Pancreas (tissue), 10 donors: ENCODE measurements around the gene RNF208. TPM values are rescaled to one million over a fixed set of nuclear protein-coding genes. Genes with fewer than 3 reads are reported as not detected.

Experiments used
- ATAC-seq, 4 donors: fragments of 200-7000 bp; cut with Tn5 transposase; one replicate each; pipeline versions ENCODE4 v1.8.0 to v1.9.1; 2020; ENCODE audit warnings: mild to moderate bottlenecking in 4 of 4, moderate library complexity in 4 of 4
- DNase-seq, 6 donors: peaks; one replicate each; pipeline ENCODE4 v3.0.0-alpha.2; 2020
- FAIRE-seq: peaks from 2 replicates; lab custom pipeline; 2012; peaks lifted over from hg19 to GRCh38; lab: Jason Lieb, UNC
- H3K27ac ChIP-seq, 4 donors: fragments of 200-600 bp; sonication (generic); 1 replicate in 3 of 4; 2 replicates in 1 of 4; pipeline versions ENCODE4 v1.5.0 to v1.8.0; 2020
- H3K27me3 ChIP-seq, 4 donors: fragments of 200-600 bp; one replicate each; pipeline ENCODE4 v1.8.0; 2021
- H3K36me3 ChIP-seq, 3 donors: fragments of 200-600 bp; sonication (generic) in 1 of 3; one replicate each; pipeline versions ENCODE4 v1.5.0 to v1.8.0; 2020 to 2021
- H3K4me1 ChIP-seq, 3 donors: fragments of 200-600 bp; one replicate each; pipeline ENCODE4 v1.8.0; 2021
- H3K4me3 ChIP-seq, 4 donors: fragments of 200-600 bp; sonication (generic) in 2 of 4; one replicate each; pipeline versions ENCODE4 v1.5.0 to v1.8.0; 2020 to 2021
- H3K9me3 ChIP-seq, 4 donors: fragments of 200-600 bp; one replicate each; pipeline ENCODE4 v1.8.0; 2021
- CTCF ChIP-seq, 4 donors: fragments of 200-600 bp; sonication (generic) in 3 of 4; IDR thresholded peaks; one replicate each; pipeline versions ENCODE4 v1.5.0 to v1.8.0; 2021; ENCODE audit warnings: antibody characterized with exemption in 4 of 4
- WGBS, 2 donors: extraction: QIAGEN DNeasy Blood & Tissue Kit; methylation state at CpG; one replicate each; pipeline ENCODE4 v1.1.7; 2013; 5-methylcytosine and 5-hydroxymethylcytosine counted together
- intact Hi-C, 3 donors: fragments of 100-400 bp; cut with DNase I; formaldehyde crosslinking; loops; one replicate each; pipeline versions ENCODE4 v1.11.1 to v1.14.2; 2022
- polyA plus RNA-seq, 2 donors: library from polyadenylated mRNA; stranded (reverse); fragments of 200-250 nt; gene quantifications; one replicate each; pipeline ENCODE4 v1.2.3, GENCODE V29; 2013
- total RNA-seq, 6 donors: library from RNA; stranded (reverse); fragmentation: NEBNext Ultra II Directional in 4 of 6; extraction: Animal tissue kit (Norgen Biotek cat#: 25700) in 4 of 6; gene quantifications; one replicate each; pipeline versions ENCODE4 v1.2.1 to v1.2.4, GENCODE V29; 2021 to 2023
- donor health status: healthy with polysubstance abuse.
- donor health status: DM: no; HTN: no; CAD: no; lungs with moderate emphysema.
- donor health status: DM: no; HTN: no; CAD: no.
- donor health status: control.
- donor health status: control.
- donor health status: Bipolar disorder and iron deficiency.
- donor health status: DM: yes; HTN: yes; CAD: no.
- donor health status: DM: no; HTN: no; CAD: no.
- donor health status: DM: no; HTN: no; CAD: no.
- donor health status: DM: yes; HTN: yes; CAD: no.

Gene RNF208
- total and polyA plus RNA-seq, 8 donors = 3.3 to 20.7 (median 3.4) TPM

- H3K27me3 ChIP-seq = no peaks in the 10 kb centered on the region
- H3K4me3 ChIP-seq = no peak overlapping the region
- H3K4me1 ChIP-seq = peaks cover 6 to 14% (median 13%) of the 10 kb centered on the region in 3 donors
- DNase-seq (no peak), ATAC-seq (no peak), FAIRE-seq (no peak)
- no peaks in the 10 kb centered on the region for H3K9me3 ChIP-seq
- WGBS, 2 donors = 75 to 78% methylated on average over 14 of the region's 14 CpGs
- TF ChIP-seq CTCF (IDR thresholded peaks at IDR 0.05) = no peak
- H3K36me3 ChIP-seq = no peaks in the 10 kb centered on the region
- intact Hi-C loops = no loop called here
- no peak overlapping the region for H3K27ac ChIP-seq
These were observed 51.4 kb downstream of the RNF208 start for GRCh38 chr9:137170486-137171148.

Other genes starting within 250 kb of the RNF208 start
Only the 30 nearest of the 32 such genes appear.
- gene PAXX, start 229.8 kb downstream of the RNF208 start, total RNA-seq = 10 to 100 TPM; 16.0 to 23.5 (median 20.0) TPM
- gene PAXX, start 229.8 kb downstream of the RNF208 start, polyA plus RNA-seq = 100 to 1,000 TPM; 184 to 222 TPM
- under 1 TPM in 5 of 6 donors, not detected in 1; 0.24 to 0.44 (median 0.38) TPM for gene CLIC3, start 225.7 kb downstream of the RNF208 start, total RNA-seq
- gene CLIC3, start 225.7 kb downstream of the RNF208 start, polyA plus RNA-seq = 1 to 10 TPM; 1.1 to 1.3 TPM
- gene ABCA2, start 194.0 kb downstream of the RNF208 start, total RNA-seq = 10 to 100 TPM; 16.2 to 32.6 (median 25.4) TPM
- gene ABCA2, start 194.0 kb downstream of the RNF208 start, polyA plus RNA-seq = 10 to 100 TPM; 70.4 to 80.0 TPM
- under 1 TPM in 2 of 6 donors, not detected in 4; 0.18 to 0.19 TPM for gene FUT7, start 190.2 kb downstream of the RNF208 start, total RNA-seq
- under 1 TPM in 1 of 2 donors, not detected in 1; 0.12 TPM for gene FUT7, start 190.2 kb downstream of the RNF208 start, polyA plus RNA-seq
- gene NPDC1, start 176.1 kb downstream of the RNF208 start, total RNA-seq = 10 to 100 TPM; 31.5 to 70.9 (median 36.8) TPM
- gene NPDC1, start 176.1 kb downstream of the RNF208 start, polyA plus RNA-seq = 100 to 1,000 TPM; 183 to 328 TPM
- 1 to 10 TPM in 5 of 6 donors, under 1 TPM in 1; 0.91 to 4.5 (median 2.0) TPM for gene ENTPD2, start 168.2 kb downstream of the RNF208 start, total RNA-seq
- 1 to 10 TPM; 4.5 to 6.5 TPM for gene ENTPD2, start 168.2 kb downstream of the RNF208 start, polyA plus RNA-seq
- gene SAPCD2, start 151.7 kb downstream of the RNF208 start, total RNA-seq = under 1 TPM; 0.04 to 0.97 (median 0.45) TPM
- under 1 TPM; 0.30 to 0.38 TPM for gene SAPCD2, start 151.7 kb downstream of the RNF208 start, polyA plus RNA-seq
- 10 to 100 TPM in 1 of 6 donors, 1 to 10 TPM in 5; 5.2 to 13.6 (median 5.9) TPM for gene UAP1L1, start 144.7 kb downstream of the RNF208 start, total RNA-seq
- gene UAP1L1, start 144.7 kb downstream of the RNF208 start, polyA plus RNA-seq = 10 to 100 TPM; 10.5 to 14.4 TPM
- gene MAN1B1, start 135.3 kb downstream of the RNF208 start, total RNA-seq = 10 to 100 TPM; 22.0 to 33.5 (median 26.0) TPM
- 10 to 100 TPM; 83.6 to 86.0 TPM for gene MAN1B1, start 135.3 kb downstream of the RNF208 start, polyA plus RNA-seq
- gene DPP7, start 107.5 kb downstream of the RNF208 start, total RNA-seq = 100 to 1,000 TPM in 2 of 6 donors, 10 to 100 TPM in 4; 87.3 to 113 (median 98.8) TPM
- gene DPP7, start 107.5 kb downstream of the RNF208 start, polyA plus RNA-seq = 100 to 1,000 TPM; 497 to 526 TPM
- gene GRIN1, start 83.1 kb downstream of the RNF208 start, total RNA-seq = under 1 TPM in 4 of 6 donors, not detected in 2; 0.08 to 0.44 (median 0.22) TPM
- under 1 TPM; 0.21 to 0.53 TPM for gene GRIN1, start 83.1 kb downstream of the RNF208 start, polyA plus RNA-seq
- gene LRRC26, start 52.2 kb downstream of the RNF208 start, total RNA-seq = under 1 TPM; 0.28 to 0.90 (median 0.49) TPM
- gene LRRC26, start 52.2 kb downstream of the RNF208 start, polyA plus RNA-seq = not detected
- gene TMEM210, start 50.2 kb downstream of the RNF208 start, total RNA-seq = not detected
- gene TMEM210, start 50.2 kb downstream of the RNF208 start, polyA plus RNA-seq = not detected
- gene ANAPC2, start 33.7 kb downstream of the RNF208 start, total RNA-seq = 10 to 100 TPM; 22.2 to 39.4 (median 31.5) TPM
- gene ANAPC2, start 33.7 kb downstream of the RNF208 start, polyA plus RNA-seq = 100 to 1,000 TPM in 1 of 2 donors, 10 to 100 TPM in 1; 99.9 to 122 TPM
- 10 to 100 TPM; 30.8 to 45.2 (median 38.3) TPM for gene SSNA1, start 33.6 kb downstream of the RNF208 start, total RNA-seq
- 10 to 100 TPM; 67.4 to 81.0 TPM for gene SSNA1, start 33.6 kb downstream of the RNF208 start, polyA plus RNA-seq
- 100 to 1,000 TPM in 1 of 6 donors, 10 to 100 TPM in 5; 50.3 to 110 (median 74.8) TPM for gene TPRN, start 21.5 kb downstream of the RNF208 start, total RNA-seq
- 10 to 100 TPM; 48.7 to 66.5 TPM for gene TPRN, start 21.5 kb downstream of the RNF208 start, polyA plus RNA-seq
- 10 to 100 TPM in 5 of 6 donors, 1 to 10 TPM in 1; 9.7 to 19.0 (median 13.1) TPM for gene TMEM203, start 16.6 kb downstream of the RNF208 start, total RNA-seq
- gene TMEM203, start 16.6 kb downstream of the RNF208 start, polyA plus RNA-seq = 10 to 100 TPM; 16.9 to 22.8 TPM
- gene NDOR1, start 16.5 kb downstream of the RNF208 start, total RNA-seq = 10 to 100 TPM in 1 of 6 donors, 1 to 10 TPM in 5; 4.6 to 12.9 (median 6.5) TPM
- 10 to 100 TPM in 1 of 2 donors, 1 to 10 TPM in 1; 9.7 to 25.4 TPM for gene NDOR1, start 16.5 kb downstream of the RNF208 start, polyA plus RNA-seq
- under 1 TPM in 2 of 6 donors, not detected in 4; 0.22 to 0.32 TPM for gene CYSRT1, start 2.9 kb upstream of the RNF208 start, total RNA-seq
- 1 to 10 TPM in 1 of 2 donors, under 1 TPM in 1; 0.87 to 1.3 TPM for gene CYSRT1, start 2.9 kb upstream of the RNF208 start, polyA plus RNA-seq
- under 1 TPM in 1 of 6 donors, not detected in 5; 0.09 TPM for gene RNF224, start 5.3 kb upstream of the RNF208 start, total RNA-seq
- under 1 TPM; 0.61 TPM for gene RNF224, start 5.3 kb upstream of the RNF208 start, polyA plus RNA-seq
- under 1 TPM in 2 of 6 donors, not detected in 4; 0.12 to 0.19 TPM for gene SLC34A3, start 8.7 kb upstream of the RNF208 start, total RNA-seq
- under 1 TPM; 0.21 to 0.42 TPM for gene SLC34A3, start 8.7 kb upstream of the RNF208 start, polyA plus RNA-seq
- gene TUBB4B, start 19.0 kb upstream of the RNF208 start, total RNA-seq = 10 to 100 TPM; 40.9 to 87.6 (median 64.7) TPM
- gene TUBB4B, start 19.0 kb upstream of the RNF208 start, polyA plus RNA-seq = 100 to 1,000 TPM in 1 of 2 donors, 10 to 100 TPM in 1; 96.2 to 143 TPM
- gene STPG3, start 29.0 kb upstream of the RNF208 start, total RNA-seq = not detected
- under 1 TPM in 1 of 2 donors, not detected in 1; 0.23 TPM for gene STPG3, start 29.0 kb upstream of the RNF208 start, polyA plus RNA-seq
- gene NELFB, start 33.1 kb upstream of the RNF208 start, total RNA-seq = 10 to 100 TPM; 22.3 to 34.0 (median 29.0) TPM
- gene NELFB, start 33.1 kb upstream of the RNF208 start, polyA plus RNA-seq = 10 to 100 TPM; 28.7 to 34.2 TPM
- gene TOR4A, start 55.5 kb upstream of the RNF208 start, total RNA-seq = 1 to 10 TPM; 2.5 to 6.8 (median 4.3) TPM
- gene TOR4A, start 55.5 kb upstream of the RNF208 start, polyA plus RNA-seq = 1 to 10 TPM; 1.4 to 3.0 TPM
- 10 to 100 TPM in 4 of 6 donors, 1 to 10 TPM in 2; 7.5 to 23.4 (median 13.6) TPM for gene NRARP, start 80.0 kb upstream of the RNF208 start, total RNA-seq
- 1 to 10 TPM; 1.3 to 2.7 TPM for gene NRARP, start 80.0 kb upstream of the RNF208 start, polyA plus RNA-seq
- gene EXD3, start 200.9 kb upstream of the RNF208 start, total RNA-seq = 10 to 100 TPM in 3 of 6 donors, 1 to 10 TPM in 3; 8.1 to 16.5 (median 10.4) TPM
- gene EXD3, start 200.9 kb upstream of the RNF208 start, polyA plus RNA-seq = 10 to 100 TPM; 43.1 to 57.3 TPM
- 10 to 100 TPM in 3 of 6 donors, 1 to 10 TPM in 3; 6.6 to 15.0 (median 10.0) TPM for gene NOXA1, start 201.2 kb upstream of the RNF208 start, total RNA-seq
- 10 to 100 TPM; 40.0 to 45.5 TPM for gene NOXA1, start 201.2 kb upstream of the RNF208 start, polyA plus RNA-seq
- 1 to 10 TPM in 5 of 6 donors, under 1 TPM in 1; 0.98 to 3.8 (median 1.3) TPM for gene ENTPD8, start 219.1 kb upstream of the RNF208 start, total RNA-seq
- gene ENTPD8, start 219.1 kb upstream of the RNF208 start, polyA plus RNA-seq = 1 to 10 TPM; 3.9 to 4.7 TPM
- gene NSMF, start 237.1 kb upstream of the RNF208 start, total RNA-seq = 10 to 100 TPM; 22.0 to 34.4 (median 26.3) TPM
- 10 to 100 TPM; 68.6 to 81.0 TPM for gene NSMF, start 237.1 kb upstream of the RNF208 start, polyA plus RNA-seq